Measurements from ENCODE around the gene RPH3AL. TPM values are rescaled to one million over a fixed set of nuclear protein-coding genes. Genes with fewer than 3 reads are reported as not detected.

Gene RPH3AL
- total RNA-seq, 1 donor from 2014 or later: 40.8 TPM

- TF ChIP-seq CTCF (conservative IDR thresholded peaks at IDR 0.05; ENCODE audit: low read depth, low read length): no peak
- no peak for DNase-seq (ENCODE audit: low read depth)
- no peak overlapping the region for H3K4me3 ChIP-seq (ENCODE audit: low read depth, low read length)
Observed at GRCh38 chr17:233473-233941, 119.1 kb downstream of the RPH3AL start.

- DNase-seq (ENCODE audit: low read depth): no peak
- no peak for TF ChIP-seq CTCF (conservative IDR thresholded peaks at IDR 0.05; ENCODE audit: low read depth, low read length)
- H3K4me3 ChIP-seq (ENCODE audit: low read depth, low read length): no peak overlapping the region
Observed at GRCh38 chr17:231966-232807, 120.4 kb downstream of the RPH3AL start.

GRCh38 chr17:231191-231965, 121.2 kb downstream of the RPH3AL start:
- H3K4me3 ChIP-seq (ENCODE audit: low read depth, low read length): no peak overlapping the region
- TF ChIP-seq CTCF (conservative IDR thresholded peaks at IDR 0.05; ENCODE audit: low read depth, low read length): no peak
- no peak for DNase-seq (ENCODE audit: low read depth)

GRCh38 chr17:230395-230770, 122.2 kb downstream of the RPH3AL start:
- no peak overlapping the region for H3K4me3 ChIP-seq (ENCODE audit: low read depth, low read length)
- DNase-seq (ENCODE audit: low read depth): no peak
- TF ChIP-seq CTCF (conservative IDR thresholded peaks at IDR 0.05; ENCODE audit: low read depth, low read length): no peak

- no peak for DNase-seq (ENCODE audit: low read depth)
- no peak for TF ChIP-seq CTCF (conservative IDR thresholded peaks at IDR 0.05; ENCODE audit: low read depth, low read length)
- H3K4me3 ChIP-seq (ENCODE audit: low read depth, low read length): no peak overlapping the region
Observed at GRCh38 chr17:229709-230394, 122.8 kb downstream of the RPH3AL start.

- no peak for TF ChIP-seq CTCF (conservative IDR thresholded peaks at IDR 0.05; ENCODE audit: low read depth, low read length)
- no peak for DNase-seq (ENCODE audit: low read depth)
- no peak overlapping the region for H3K4me3 ChIP-seq (ENCODE audit: low read depth, low read length)
Observed at GRCh38 chr17:228951-229708, 123.5 kb downstream of the RPH3AL start.

Measured in epithelial cell of proximal tubule (primary cell).